ENCODE measurements around the gene ACTL7B.

ACTL7B gene

DNA sequence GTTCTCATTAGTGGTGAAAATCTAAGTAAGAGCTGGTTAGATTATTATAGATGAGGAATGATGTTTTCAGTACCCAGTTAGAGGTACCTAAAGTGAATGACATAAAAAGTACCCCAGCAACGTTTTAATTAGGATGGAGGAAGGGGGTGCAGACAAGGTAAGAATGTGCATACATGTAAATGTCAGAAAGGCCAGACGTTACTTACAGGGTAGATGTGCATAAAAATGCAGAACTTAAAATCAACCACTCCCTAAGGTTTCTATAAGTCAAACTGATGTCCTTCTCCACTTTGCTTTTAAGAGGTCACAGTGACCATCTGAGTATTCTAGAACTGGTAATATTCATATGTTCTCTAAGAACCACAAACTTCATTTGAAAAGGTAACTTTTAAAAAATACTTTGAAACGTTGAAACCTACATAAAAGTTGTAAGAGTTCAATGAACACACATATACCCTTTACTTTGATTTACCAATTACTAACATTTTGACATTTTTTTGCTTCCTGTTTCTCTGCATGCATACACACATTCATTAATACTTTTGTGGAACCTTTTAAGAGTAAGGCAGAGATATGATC is 25.0 kb upstream of the ACTL7B start:
- POLR2A ChIA-PET = no interaction called here
- Histone ChIP-seq H3K4me1 (ENCODE audit: control insufficient read depth, insufficient read depth, low read length) (no peaks in the 10 kb centered on the region), H3K9me3 (ENCODE audit: control insufficient read depth, insufficient read depth, low read depth, low read length) (no peaks in the 10 kb centered on the region), H3K27ac (ENCODE audit: extremely low read depth, low read depth, low read length) (no peak overlapping the region), H3K4me3 (ENCODE audit: low read depth, low read length) (no peak overlapping the region), H3K36me3 (ENCODE audit: control insufficient read depth in 2 of 2, insufficient read depth in 1 of 2, low read length in 2 of 2) (peaks cover 20 to 73% of the 10 kb centered on the region in 2 experiments)
- CTCF ChIA-PET = interaction anchor here (1.2 kb wide), 1 partner anchor 103 kb away, joined by 3 read pairs; no protein-coding TSS in a partner anchor
- TF ChIP-seq, protein P1, sequence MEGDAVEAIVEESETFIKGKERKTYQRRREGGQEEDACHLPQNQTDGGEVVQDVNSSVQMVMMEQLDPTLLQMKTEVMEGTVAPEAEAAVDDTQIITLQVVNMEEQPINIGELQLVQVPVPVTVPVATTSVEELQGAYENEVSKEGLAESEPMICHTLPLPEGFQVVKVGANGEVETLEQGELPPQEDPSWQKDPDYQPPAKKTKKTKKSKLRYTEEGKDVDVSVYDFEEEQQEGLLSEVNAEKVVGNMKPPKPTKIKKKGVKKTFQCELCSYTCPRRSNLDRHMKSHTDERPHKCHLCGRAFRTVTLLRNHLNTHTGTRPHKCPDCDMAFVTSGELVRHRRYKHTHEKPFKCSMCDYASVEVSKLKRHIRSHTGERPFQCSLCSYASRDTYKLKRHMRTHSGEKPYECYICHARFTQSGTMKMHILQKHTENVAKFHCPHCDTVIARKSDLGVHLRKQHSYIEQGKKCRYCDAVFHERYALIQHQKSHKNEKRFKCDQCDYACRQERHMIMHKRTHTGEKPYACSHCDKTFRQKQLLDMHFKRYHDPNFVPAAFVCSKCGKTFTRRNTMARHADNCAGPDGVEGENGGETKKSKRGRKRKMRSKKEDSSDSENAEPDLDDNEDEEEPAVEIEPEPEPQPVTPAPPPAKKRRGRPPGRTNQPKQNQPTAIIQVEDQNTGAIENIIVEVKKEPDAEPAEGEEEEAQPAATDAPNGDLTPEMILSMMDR (tag by site-specific recombination; IDR thresholded peaks at IDR 0.05) = no peak
- no peak for TF ChIP-seq ZNF266 (tag by site-specific recombination; IDR thresholded peaks at IDR 0.05; ENCODE audit: low read depth)
- TF ChIP-seq ZNF302 (tag by site-specific recombination; IDR thresholded peaks at IDR 0.05; ENCODE audit: low read depth) = no peak
- TF ChIP-seq YY1 (tag by site-specific recombination; IDR thresholded peaks at IDR 0.05) = no peak
- TF ChIP-seq, protein P2, sequence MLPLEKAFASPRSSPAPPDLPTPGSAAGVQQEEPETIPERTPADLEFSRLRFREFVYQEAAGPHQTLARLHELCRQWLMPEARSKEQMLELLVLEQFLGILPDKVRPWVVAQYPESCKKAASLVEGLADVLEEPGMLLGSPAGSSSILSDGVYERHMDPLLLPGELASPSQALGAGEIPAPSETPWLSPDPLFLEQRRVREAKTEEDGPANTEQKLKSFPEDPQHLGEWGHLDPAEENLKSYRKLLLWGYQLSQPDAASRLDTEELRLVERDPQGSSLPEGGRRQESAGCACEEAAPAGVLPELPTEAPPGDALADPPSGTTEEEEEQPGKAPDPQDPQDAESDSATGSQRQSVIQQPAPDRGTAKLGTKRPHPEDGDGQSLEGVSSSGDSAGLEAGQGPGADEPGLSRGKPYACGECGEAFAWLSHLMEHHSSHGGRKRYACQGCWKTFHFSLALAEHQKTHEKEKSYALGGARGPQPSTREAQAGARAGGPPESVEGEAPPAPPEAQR (tag by site-specific recombination; IDR thresholded peaks at IDR 0.05) = no peak
- TF ChIP-seq SCRT2 (tag by site-specific recombination; IDR thresholded peaks at IDR 0.05) = no peak

DNA sequence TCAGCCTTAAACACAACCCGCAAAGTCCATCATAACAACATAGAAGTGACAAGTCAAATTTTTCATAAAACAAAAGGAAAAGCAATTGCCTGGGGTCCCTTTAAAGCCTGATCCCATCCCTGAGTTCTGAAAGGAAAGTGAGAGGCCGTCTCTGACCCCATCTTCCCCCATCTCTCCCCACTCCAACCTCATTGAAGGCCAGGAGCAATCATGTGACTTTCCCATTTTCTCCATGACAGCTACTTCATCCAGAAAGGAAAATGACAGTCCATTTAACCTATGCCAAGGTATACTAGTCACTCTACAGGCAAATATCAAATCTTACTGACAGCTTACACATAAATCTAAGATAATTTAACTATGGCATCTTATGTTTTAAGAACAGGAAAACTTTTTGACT is 21.7 kb upstream of the ACTL7B start:
- CTCF ChIA-PET = no interaction called here
- no peaks in the 10 kb centered on the region for H3K9me3 ChIP-seq (ENCODE audit: control insufficient read depth, insufficient read depth, low read depth, low read length)
- H3K27ac ChIP-seq (ENCODE audit: extremely low read depth, low read depth, low read length) = no peak overlapping the region
- POLR2A ChIA-PET = no interaction called here
- H3K4me3 ChIP-seq (ENCODE audit: low read depth, low read length) = no peak overlapping the region
- peaks cover 22 to 92% of the 10 kb centered on the region in 2 experiments for H3K36me3 ChIP-seq (ENCODE audit: control insufficient read depth in 2 of 2, insufficient read depth in 1 of 2, low read length in 2 of 2)
- no peak for TF ChIP-seq GFI1B (tag by site-specific recombination; IDR thresholded peaks at IDR 0.05)
- no peak for TF ChIP-seq ZNF791 (tag by site-specific recombination; IDR thresholded peaks at IDR 0.05)
- no peak for TF ChIP-seq ZNF558 (tag by site-specific recombination; IDR thresholded peaks at IDR 0.05)
- TF ChIP-seq RBAK (tag by site-specific recombination; IDR thresholded peaks at IDR 0.05) = no peak
- TF ChIP-seq ZNF660 (tag by site-specific recombination; IDR thresholded peaks at IDR 0.05) = no peak
- TF ChIP-seq ZSCAN30 (tag by site-specific recombination; IDR thresholded peaks at IDR 0.05) = no peak
- TF ChIP-seq ZBTB20 (tag by site-specific recombination; IDR thresholded peaks at IDR 0.05) = no peak
- TF ChIP-seq HOXD13 (CRISPR knock-in tag; IDR thresholded peaks at IDR 0.05; ENCODE audit: borderline replicate concordance) = no peak
- TF ChIP-seq FEZF1 (tag by site-specific recombination; IDR thresholded peaks at IDR 0.05) = no peak
- TF ChIP-seq ZNF112 (tag by site-specific recombination; IDR thresholded peaks at IDR 0.05) = no peak
- TF ChIP-seq, protein P3, sequence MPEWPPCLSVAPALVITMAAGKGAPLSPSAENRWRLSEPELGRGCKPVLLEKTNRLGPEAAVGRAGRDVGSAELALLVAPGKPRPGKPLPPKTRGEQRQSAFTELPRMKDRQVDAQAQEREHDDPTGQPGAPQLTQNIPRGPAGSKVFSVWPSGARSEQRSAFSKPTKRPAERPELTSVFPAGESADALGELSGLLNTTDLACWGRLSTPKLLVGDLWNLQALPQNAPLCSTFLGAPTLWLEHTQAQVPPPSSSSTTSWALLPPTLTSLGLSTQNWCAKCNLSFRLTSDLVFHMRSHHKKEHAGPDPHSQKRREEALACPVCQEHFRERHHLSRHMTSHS (tag by site-specific recombination; IDR thresholded peaks at IDR 0.05) = no peak
- no peak for TF ChIP-seq ZNF664 (tag by site-specific recombination; IDR thresholded peaks at IDR 0.05)
- TF ChIP-seq, protein P4, sequence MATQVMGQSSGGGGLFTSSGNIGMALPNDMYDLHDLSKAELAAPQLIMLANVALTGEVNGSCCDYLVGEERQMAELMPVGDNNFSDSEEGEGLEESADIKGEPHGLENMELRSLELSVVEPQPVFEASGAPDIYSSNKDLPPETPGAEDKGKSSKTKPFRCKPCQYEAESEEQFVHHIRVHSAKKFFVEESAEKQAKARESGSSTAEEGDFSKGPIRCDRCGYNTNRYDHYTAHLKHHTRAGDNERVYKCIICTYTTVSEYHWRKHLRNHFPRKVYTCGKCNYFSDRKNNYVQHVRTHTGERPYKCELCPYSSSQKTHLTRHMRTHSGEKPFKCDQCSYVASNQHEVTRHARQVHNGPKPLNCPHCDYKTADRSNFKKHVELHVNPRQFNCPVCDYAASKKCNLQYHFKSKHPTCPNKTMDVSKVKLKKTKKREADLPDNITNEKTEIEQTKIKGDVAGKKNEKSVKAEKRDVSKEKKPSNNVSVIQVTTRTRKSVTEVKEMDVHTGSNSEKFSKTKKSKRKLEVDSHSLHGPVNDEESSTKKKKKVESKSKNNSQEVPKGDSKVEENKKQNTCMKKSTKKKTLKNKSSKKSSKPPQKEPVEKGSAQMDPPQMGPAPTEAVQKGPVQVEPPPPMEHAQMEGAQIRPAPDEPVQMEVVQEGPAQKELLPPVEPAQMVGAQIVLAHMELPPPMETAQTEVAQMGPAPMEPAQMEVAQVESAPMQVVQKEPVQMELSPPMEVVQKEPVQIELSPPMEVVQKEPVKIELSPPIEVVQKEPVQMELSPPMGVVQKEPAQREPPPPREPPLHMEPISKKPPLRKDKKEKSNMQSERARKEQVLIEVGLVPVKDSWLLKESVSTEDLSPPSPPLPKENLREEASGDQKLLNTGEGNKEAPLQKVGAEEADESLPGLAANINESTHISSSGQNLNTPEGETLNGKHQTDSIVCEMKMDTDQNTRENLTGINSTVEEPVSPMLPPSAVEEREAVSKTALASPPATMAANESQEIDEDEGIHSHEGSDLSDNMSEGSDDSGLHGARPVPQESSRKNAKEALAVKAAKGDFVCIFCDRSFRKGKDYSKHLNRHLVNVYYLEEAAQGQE (tag by site-specific recombination; IDR thresholded peaks at IDR 0.05) = no peak
- no peak for TF ChIP-seq ZNF473 (tag by site-specific recombination; IDR thresholded peaks at IDR 0.05)
- no peak for TF ChIP-seq ZNF174 (tag by site-specific recombination; IDR thresholded peaks at IDR 0.05)
- no peak for TF ChIP-seq KLF16 (tag by site-specific recombination; IDR thresholded peaks at IDR 0.05)
- no peak for TF ChIP-seq ZNF16 (tag by site-specific recombination; IDR thresholded peaks at IDR 0.05; ENCODE audit: low read depth)
- H3K4me1 ChIP-seq (ENCODE audit: control insufficient read depth, insufficient read depth, low read length) = no peaks in the 10 kb centered on the region
